Hematopoietic multipotent progenitor cell treated with erythropoietin and hydrocortisone succinate and interleukin-3 and kit ligand, for 8 days (in vitro differentiated cells): ENCODE results near the gene ATP13A4.
"Not testable (repeated sequence)": the region's sequence is repeated elsewhere in the genome, so short reads cannot be mapped to it uniquely, and the experiment has no call there.

ENCODE experiments used
- DNase-seq: peaks from one replicate; pipeline ENCODE4 v3.0.0-alpha.2; 2015

Gene ATP13A4

GRCh38 chr3:193560091-193560490 is 5.4 kb upstream of the ATP13A4 start:
- no peak for DNase-seq

GRCh38 chr3:193559100-193559499 is 4.4 kb upstream of the ATP13A4 start:
- no peak for DNase-seq

- DNase-seq = no peak
Observed at GRCh38 chr3:193556841-193557240, 2.1 kb upstream of the ATP13A4 start.

GRCh38 chr3:193553586-193553985 is 1.1 kb downstream of the ATP13A4 start:
- no peak for DNase-seq

GRCh38 chr3:193552923-193553322 is 1.8 kb downstream of the ATP13A4 start:
- no peak for DNase-seq

GRCh38 chr3:193548406-193548805 is 6.3 kb downstream of the ATP13A4 start:
- no peak for DNase-seq

GRCh38 chr3:193546129-193546528 is 8.6 kb downstream of the ATP13A4 start:
- no peak for DNase-seq

- no peak for DNase-seq
Observed at GRCh38 chr3:193545304-193545703, 9.4 kb downstream of the ATP13A4 start.

- DNase-seq = no peak
Observed at GRCh38 chr3:193544289-193544688, 10.4 kb downstream of the ATP13A4 start.

- no peak for DNase-seq
Observed at GRCh38 chr3:193530231-193531165, 24.2 kb downstream of the ATP13A4 start.

GRCh38 chr3:193526085-193526484 is 28.6 kb downstream of the ATP13A4 start:
- not testable (repeated sequence) for DNase-seq

- DNase-seq = no peak
Observed at GRCh38 chr3:193522473-193522872, 32.2 kb downstream of the ATP13A4 start.

- no peak for DNase-seq
Observed at GRCh38 chr3:193520738-193521137, 34.0 kb downstream of the ATP13A4 start.

- DNase-seq = no peak
Observed at GRCh38 chr3:193515966-193516365, 38.7 kb downstream of the ATP13A4 start.

- no peak for DNase-seq
Observed at GRCh38 chr3:193510154-193510553, 44.5 kb downstream of the ATP13A4 start.

- DNase-seq = no peak
Observed at GRCh38 chr3:193509103-193509965, 45.4 kb downstream of the ATP13A4 start.

GRCh38 chr3:193508108-193508507 is 46.6 kb downstream of the ATP13A4 start:
- DNase-seq = no peak

GRCh38 chr3:193507566-193507965 is 47.1 kb downstream of the ATP13A4 start:
- no peak for DNase-seq

GRCh38 chr3:193506921-193507320 is 47.8 kb downstream of the ATP13A4 start:
- DNase-seq = no peak

GRCh38 chr3:193502871-193503270 is 51.8 kb downstream of the ATP13A4 start:
- no peak for DNase-seq

GRCh38 chr3:193499801-193500485 is 54.8 kb downstream of the ATP13A4 start:
- DNase-seq = no peak

- DNase-seq = no peak
Observed at GRCh38 chr3:193499136-193499770, 55.4 kb downstream of the ATP13A4 start.

- no peak for DNase-seq
Observed at GRCh38 chr3:193498215-193498614, 56.5 kb downstream of the ATP13A4 start.
